Activated effector memory CD4-positive, alpha-beta T cell treated with anti-CD3 and anti-CD28 coated beads, Interleukin-2, amount 50 U/mL, for 16 hours (primary cell): Measurements from ENCODE around the gene MTR.

ENCODE experiments used
- DNase-seq: peaks from one replicate; pipeline ENCODE4 v3.0.0-alpha.2; 2020

The MTR gene

GRCh38 chr1:236785477-236785876, 9.6 kb upstream of the MTR start:
- DNase-seq, result no peak

DNA sequence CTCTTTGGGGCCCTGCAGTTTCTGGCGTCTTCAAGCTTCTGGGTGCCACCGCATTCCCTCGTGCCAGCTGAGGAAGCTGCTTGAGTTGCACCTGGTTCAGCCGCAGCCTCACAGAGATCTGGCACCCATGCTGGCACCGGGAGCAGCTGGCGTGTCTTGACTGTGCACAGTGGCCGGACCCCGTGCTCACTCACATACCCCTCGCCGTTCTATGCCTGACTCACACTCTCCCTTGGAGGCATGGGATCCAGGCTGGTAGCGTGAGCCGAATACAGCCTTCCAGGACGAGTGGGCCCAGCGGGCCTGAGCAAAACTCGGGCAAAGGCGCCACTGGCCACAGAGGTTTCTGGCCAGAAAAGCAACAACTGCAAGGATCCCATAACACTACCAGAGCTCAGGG, 8.6 kb upstream of the MTR start:
- no peak for DNase-seq

- no peak for DNase-seq
Observed at GRCh38 chr1:236794585-236795034, 482 bp upstream of the MTR start.

DNA sequence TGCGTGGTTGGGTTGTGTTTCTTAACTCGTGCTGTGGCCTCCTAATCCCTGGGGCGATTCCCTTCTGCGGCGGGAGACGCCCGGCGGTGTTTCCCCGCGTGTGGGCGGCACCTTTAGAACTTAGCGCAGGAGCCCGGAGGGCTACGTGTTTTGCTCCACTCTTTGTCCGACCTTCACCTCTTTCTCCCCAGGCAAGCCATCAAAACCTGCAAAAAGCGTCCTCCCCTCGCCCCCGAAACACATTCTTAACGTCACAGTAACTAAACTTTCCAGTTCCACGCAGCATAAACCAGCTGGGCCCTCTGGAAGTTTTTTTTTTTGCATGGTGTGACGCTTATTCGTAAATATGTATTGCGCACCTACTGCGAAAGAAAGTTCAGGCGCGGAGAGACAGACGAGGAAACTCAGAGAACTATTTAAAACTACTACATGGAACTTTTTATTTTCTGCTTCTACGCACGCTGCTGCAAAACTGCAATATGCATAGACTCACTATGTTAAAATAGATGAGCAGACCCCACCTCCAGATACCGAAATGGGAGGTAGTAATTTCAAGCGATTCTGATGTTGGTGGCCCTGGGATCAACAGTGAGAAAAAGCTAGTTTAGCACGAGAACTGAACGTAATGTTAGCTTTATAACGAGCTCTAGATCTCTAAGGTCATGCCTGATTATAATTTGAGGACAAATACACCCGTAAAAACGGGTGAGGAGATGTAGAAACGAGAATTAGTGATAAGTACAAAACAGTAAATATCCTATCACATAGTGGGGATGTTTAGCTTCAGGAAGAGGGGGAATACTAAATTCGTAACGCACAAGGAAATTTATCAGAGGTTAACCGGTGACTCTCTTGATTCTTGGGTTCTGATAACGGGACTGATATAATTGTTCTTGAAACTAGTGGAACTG, 920 bp downstream of the MTR start:
- no peak for DNase-seq

GRCh38 chr1:236799001-236799400, 3.9 kb downstream of the MTR start:
- DNase-seq, result no peak

DNA sequence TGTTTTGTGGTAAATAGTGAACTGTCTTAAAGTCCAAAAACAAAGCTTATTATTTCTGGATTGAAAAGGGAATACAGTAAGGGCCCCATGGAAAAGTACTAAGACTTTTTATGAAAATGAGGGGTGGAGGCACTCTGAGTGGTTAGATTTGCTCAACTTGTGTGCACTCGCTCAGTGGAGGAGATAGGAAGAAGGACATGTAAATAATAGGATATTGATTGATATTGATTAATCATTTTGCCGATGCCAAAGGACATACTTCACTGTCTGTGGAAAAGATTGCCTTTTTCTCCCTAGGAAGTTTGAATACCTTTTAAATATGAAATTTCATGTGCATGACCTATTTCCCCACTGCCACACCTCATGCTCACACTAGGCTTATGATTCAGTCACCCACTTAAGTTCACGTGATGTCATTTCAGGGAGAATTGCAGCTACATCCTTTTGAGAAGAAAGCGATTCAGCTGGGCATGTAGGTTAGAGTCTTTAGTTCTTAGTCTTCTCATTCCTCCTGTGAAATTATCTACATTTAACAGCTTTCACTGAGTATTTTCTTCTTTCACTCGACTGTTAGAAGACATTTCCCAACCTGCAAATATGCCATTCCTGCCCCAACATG, 5.0 kb downstream of the MTR start:
- DNase-seq, result no peak

- DNase-seq, result no peak
Observed at GRCh38 chr1:236800623-236801022, 5.5 kb downstream of the MTR start.

- DNase-seq, result no peak
Observed at GRCh38 chr1:236802264-236802663, 7.2 kb downstream of the MTR start.

- no peak for DNase-seq
Observed at GRCh38 chr1:236806634-236807033, 11.5 kb downstream of the MTR start.

DNA sequence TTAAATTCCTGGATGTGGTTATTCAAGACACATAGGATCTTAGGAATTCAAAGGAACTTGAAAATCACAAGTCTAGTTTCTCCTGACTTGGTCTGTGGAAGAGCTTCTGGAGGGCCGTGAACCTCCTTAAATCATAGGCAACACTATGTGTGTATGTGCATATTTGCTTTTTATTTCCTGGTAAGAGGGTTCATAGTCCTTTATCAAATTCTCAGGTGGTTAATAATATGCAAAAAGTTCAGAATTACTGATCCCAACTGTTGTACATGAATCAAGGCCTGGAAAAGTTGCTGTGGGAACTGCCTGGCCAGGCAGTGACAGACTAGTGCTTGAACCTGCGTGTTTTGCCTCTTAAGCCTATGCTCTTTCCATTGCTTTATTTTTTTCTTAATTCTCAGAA, 12.9 kb downstream of the MTR start:
- DNase-seq, result no peak

DNA sequence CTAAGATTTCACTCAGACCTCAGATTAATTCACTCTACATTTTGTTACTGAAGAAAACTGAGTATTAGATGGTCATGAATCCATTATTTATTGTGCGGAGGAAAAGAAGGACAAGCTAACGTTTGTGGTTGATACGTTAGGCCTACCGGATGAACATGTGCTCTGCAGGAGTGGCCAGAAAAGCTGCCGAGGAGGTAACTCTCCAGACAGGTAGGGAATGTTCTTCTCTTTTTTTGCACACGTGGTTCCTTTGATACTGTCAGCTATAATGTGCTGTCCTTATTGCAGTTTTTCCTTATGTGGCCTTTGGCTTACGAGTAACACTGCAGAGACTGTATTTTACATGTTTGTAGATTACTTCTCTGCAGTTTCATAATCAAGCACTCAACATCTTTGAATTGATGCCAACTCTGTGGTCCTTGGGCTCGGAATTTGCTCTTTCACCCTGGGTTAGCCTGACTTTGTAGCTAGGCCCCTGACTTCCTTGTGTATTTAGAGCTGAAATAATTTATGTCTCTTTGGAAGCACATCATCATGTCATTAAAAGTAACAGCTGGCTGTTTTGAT, 13.6 kb downstream of the MTR start:
- DNase-seq, result no peak

DNA sequence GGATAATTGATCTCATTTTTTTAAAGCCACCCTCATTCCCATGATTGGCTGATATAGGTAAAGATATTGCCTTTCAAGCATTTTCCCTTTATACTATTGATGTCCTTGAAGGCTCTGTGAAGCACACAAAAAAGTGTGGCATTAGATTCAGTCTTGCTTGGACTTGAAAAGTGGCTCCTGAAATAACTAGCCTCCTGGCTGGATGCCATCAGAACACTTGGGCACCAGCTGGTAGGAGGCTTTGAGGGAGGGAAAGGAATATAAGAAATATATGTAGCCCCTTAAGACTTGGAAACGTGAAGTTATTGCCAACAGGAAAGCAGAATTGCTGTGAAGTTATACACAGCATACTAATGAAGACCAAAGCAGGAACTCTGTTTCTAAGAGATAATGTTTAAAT, 14.1 kb downstream of the MTR start:
- no peak for DNase-seq

DNA sequence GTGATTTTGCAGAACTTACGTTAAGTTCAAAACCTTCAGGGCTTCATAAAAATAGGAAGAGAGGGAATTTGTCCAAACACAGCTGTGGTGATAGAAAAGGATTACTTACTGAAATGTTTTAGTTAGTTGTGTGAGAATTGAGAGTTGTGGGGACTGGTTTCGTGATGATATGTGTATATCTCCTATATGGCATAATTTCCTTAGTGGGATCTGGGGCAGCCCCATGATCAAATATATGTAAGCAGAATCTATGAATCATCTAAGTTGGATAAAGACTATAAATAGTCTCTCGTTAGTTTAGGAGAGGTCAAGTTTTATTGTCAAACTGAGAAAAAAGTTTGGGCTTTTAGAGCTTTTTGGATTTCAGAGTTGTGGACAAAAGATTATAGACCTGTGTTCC, 14.9 kb downstream of the MTR start:
- DNase-seq, result no peak

DNA sequence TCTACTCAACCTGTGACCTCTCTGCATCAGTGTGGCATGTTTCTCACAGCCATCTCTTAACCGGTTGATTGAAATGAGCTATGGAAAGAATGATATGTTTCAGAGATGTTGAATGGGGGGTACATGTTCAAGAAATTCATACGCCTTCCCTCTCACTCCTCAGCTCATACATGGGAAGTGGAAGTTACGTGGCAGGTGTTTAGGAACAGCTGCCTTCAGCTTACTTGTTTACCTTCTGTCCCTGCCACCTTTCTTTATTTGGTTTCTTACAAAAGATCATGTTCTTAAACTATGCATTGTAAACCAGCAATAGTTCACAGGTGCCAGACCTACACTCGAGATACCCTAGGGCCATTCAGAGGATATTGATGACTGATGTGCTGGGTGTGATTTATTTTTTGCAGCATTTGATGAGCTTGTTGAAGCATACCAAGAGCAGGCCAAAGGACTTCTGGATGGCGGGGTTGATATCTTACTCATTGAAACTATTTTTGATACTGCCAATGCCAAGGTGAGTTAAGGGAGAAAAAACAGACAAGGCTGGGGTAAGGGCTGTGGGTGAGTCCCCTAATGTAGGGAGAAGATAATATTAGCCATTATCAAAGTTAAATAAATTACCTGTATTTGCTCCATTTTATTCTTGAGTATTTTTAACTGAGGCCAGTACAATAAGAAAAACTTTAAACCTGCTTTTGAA, 17.4 kb downstream of the MTR start:
- no peak for DNase-seq

DNA sequence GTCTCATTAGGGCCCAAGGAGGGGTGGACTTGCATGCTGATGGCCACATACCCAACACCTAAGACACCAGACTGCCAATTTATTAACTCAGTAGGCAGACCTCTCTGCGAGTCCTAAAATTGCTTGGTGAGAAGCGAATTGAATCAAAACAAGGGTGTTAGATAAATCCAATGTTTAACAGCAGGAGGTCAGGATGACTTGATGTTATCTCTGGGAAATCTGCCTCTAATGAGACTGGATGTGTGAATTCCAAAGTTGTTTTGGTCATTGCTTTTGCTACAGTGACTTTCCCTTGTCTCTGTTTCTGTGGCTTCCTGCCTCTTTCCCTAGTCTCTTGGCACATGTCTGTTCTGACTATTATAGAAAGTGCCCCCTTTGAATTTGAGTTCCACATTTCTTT, 20.8 kb downstream of the MTR start:
- DNase-seq, result no peak

DNA sequence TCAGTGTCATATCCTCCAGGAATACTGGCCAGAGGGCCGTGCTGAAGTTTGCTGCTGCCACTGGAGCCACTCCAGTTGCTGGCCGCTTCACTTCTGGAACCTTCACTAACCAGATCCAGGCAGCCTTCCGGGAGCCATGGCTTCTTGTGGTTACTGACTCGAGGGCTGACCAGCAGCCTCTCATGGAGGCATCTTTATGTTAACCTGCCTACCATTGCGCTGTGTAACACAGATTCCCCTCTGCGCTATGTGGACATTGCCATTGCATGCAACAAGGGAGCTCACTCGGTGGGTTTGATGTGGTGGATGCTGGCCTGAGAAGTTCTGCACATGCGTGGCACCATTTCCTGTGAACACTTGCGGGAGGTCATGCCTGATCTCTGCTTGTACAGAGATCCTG, 24.8 kb downstream of the MTR start:
- no peak for DNase-seq

GRCh38 chr1:236821091-236821627, 26.1 kb downstream of the MTR start:
- DNase-seq, result no peak

DNA sequence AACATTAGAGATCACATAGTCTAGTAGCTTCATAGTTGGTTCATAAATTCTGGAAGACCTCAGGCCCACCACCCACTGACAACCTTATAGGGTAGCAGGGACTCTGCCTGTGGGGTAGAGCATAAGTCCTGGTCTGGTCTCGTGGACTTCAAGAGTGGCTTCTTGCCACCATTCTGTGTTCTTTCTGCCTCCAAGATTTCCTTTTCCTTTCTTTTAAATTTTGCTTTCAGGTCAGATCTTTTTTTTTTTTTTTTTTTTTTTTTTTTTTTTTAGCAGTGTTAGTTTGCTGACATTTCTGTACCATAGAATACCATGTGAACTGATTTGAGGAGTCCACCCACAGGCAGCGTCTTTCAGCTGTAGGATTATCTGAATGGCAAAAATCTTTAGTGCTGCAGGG, 28.5 kb downstream of the MTR start:
- no peak for DNase-seq

GRCh38 chr1:236829085-236829484, 34.0 kb downstream of the MTR start:
- DNase-seq, result no peak

DNA sequence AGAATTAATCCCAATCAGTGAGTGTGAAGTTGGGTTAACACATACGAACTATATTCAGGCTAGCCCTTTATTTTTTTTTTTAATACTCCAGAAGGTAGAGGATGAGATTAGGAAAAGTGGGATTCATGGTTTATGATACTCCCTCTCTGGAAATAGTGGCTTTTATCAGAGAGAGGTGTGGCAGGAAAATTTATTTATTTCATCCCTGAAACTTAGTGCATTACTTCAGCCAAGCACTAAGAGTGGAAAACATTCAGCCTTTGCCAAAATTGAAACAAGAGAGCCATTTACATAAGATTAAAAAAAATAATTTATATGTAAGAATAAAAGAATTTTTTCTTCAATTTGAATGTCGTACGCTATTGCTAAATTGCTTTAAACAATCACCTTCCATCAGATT, 35.0 kb downstream of the MTR start:
- DNase-seq, result no peak

- DNase-seq, result no peak
Observed at GRCh38 chr1:236830560-236830959, 35.5 kb downstream of the MTR start.

GRCh38 chr1:236833575-236833974, 38.5 kb downstream of the MTR start:
- DNase-seq, result no peak

GRCh38 chr1:236834876-236835275, 39.8 kb downstream of the MTR start:
- no peak for DNase-seq
